Measurements from ENCODE around the gene REM1. TPM values are rescaled to one million over a fixed set of nuclear protein-coding genes. Genes with fewer than 3 reads are reported as not detected.
A peak's percentile ranks its signal among the peaks of the same experiment; 100 is the strongest.
"Not testable (repeated sequence)": the region's sequence is repeated elsewhere in the genome, so short reads cannot be mapped to it uniquely, and the experiment has no call there.

Gene REM1
- total RNA-seq, 4 donors from 2014 or later: 0.87 to 7.5 (median 1.2) TPM

GRCh38 chr20:31454361-31454760, 20.7 kb upstream of the REM1 start:
- no peak for ATAC-seq
- Histone ChIP-seq H3K27ac (no peak overlapping the region), H3K4me3 (no peak overlapping the region), H3K4me1 (no peaks in the 10 kb centered on the region), H3K27me3 (peaks cover 0 to 7% (median 5%) of the 10 kb centered on the region in 3 donors), H3K36me3 (no peaks in the 10 kb centered on the region), H3K9me3 (no peaks in the 10 kb centered on the region)
- no peak for TF ChIP-seq POLR2A (IDR thresholded peaks at IDR 0.05)
- TF ChIP-seq CTCF (IDR thresholded peaks at IDR 0.05 in 4 of 5, conservative IDR thresholded peaks at IDR 0.05 in 1 of 5): no peak
- intact Hi-C loops (cut with DNase I; ENCODE audit: low total_unique reads) (no loop called here), in situ Hi-C loops (cut with MboI; ENCODE audit: low sequenced_read_pairs in 4 of 4) (no loop called here)
- DNase-seq: no peak

GRCh38 chr20:31470946-31471345, 4.1 kb upstream of the REM1 start:
- DNase-seq; H3K4me3 ChIP-seq; in situ Hi-C loops (cut with MboI; ENCODE audit: low sequenced_read_pairs in 4 of 4); ATAC-seq; H3K27ac ChIP-seq; H3K36me3 ChIP-seq; H3K9me3 ChIP-seq; intact Hi-C loops (cut with DNase I; ENCODE audit: low total_unique reads): not testable (repeated sequence)
- Histone ChIP-seq H3K27me3 (peaks cover 13 to 14% (median 13%) of the 10 kb centered on the region in 3 donors), H3K4me1 (peaks cover 0 to 11% of the 10 kb centered on the region in 2 donors)

- in situ Hi-C loops (cut with MboI; ENCODE audit: low sequenced_read_pairs in 4 of 4): no loop called here
- H3K27ac ChIP-seq: peak overlapping the region in 2 of 4 donors; percentile 37 to 75
- DNase-seq: no peak
Observed at GRCh38 chr20:31472395-31473330, 2.4 kb upstream of the REM1 start.

GRCh38 chr20:31473331-31474096, 1.6 kb upstream of the REM1 start:
- TF ChIP-seq POLR2A (IDR thresholded peaks at IDR 0.05): no peak
- TF ChIP-seq CTCF (IDR thresholded peaks at IDR 0.05 in 4 of 5, conservative IDR thresholded peaks at IDR 0.05 in 1 of 5): no peak
- Histone ChIP-seq H3K9me3 (no peaks in the 10 kb centered on the region), H3K27ac (peak overlapping the region in 2 of 4 donors; percentile 37 to 75), H3K4me1 (peaks cover 0 to 11% of the 10 kb centered on the region in 2 donors), H3K4me3 (no peak overlapping the region), H3K36me3 (no peaks in the 10 kb centered on the region), H3K27me3 (peaks cover 18 to 27% (median 19%) of the 10 kb centered on the region in 3 donors)
- no peak for ATAC-seq
- in situ Hi-C loops (cut with MboI; ENCODE audit: low sequenced_read_pairs in 4 of 4): no loop called here
- DNase-seq: no peak
- intact Hi-C loops (cut with DNase I; ENCODE audit: low total_unique reads): no loop called here

More at GRCh38 chr20:31472395-31473330, 2.4 kb upstream of the REM1 start:
- peaks cover 0 to 11% of the 10 kb centered on the region in 2 donors for H3K4me1 ChIP-seq
- TF ChIP-seq CTCF (IDR thresholded peaks at IDR 0.05 in 4 of 5, conservative IDR thresholded peaks at IDR 0.05 in 1 of 5): no peak
- no peak for TF ChIP-seq POLR2A (IDR thresholded peaks at IDR 0.05)
- peaks cover 18 to 27% (median 19%) of the 10 kb centered on the region in 3 donors for H3K27me3 ChIP-seq
- H3K9me3 ChIP-seq: no peaks in the 10 kb centered on the region
- no peak for ATAC-seq
- H3K4me3 ChIP-seq: no peak overlapping the region
- intact Hi-C loops (cut with DNase I; ENCODE audit: low total_unique reads): no loop called here
- no peaks in the 10 kb centered on the region for H3K36me3 ChIP-seq

GRCh38 chr20:31474097-31474436, 1.0 kb upstream of the REM1 start:
- no peak for TF ChIP-seq POLR2A (IDR thresholded peaks at IDR 0.05)
- TF ChIP-seq CTCF (IDR thresholded peaks at IDR 0.05 in 4 of 5, conservative IDR thresholded peaks at IDR 0.05 in 1 of 5): no peak
- no peak for ATAC-seq
- Histone ChIP-seq H3K4me1 (peaks cover 0 to 11% of the 10 kb centered on the region in 2 donors), H3K36me3 (no peaks in the 10 kb centered on the region), H3K27ac (peak overlapping the region in 3 of 4 donors; percentile 74 to 75 (median 74)), H3K27me3 (peaks cover 18 to 27% (median 19%) of the 10 kb centered on the region in 3 donors), H3K9me3 (no peaks in the 10 kb centered on the region), H3K4me3 (no peak overlapping the region)
- no peak for DNase-seq
- in situ Hi-C loops (cut with MboI; ENCODE audit: low sequenced_read_pairs in 4 of 4): no loop called here
- intact Hi-C loops (cut with DNase I; ENCODE audit: low total_unique reads): no loop called here
